Lower lobe of right lung (tissue), 2 donors: ENCODE data around the gene ABCB11. TPM values are rescaled to one million over a fixed set of nuclear protein-coding genes. Genes with fewer than 3 reads are reported as not detected.

Experiments
- ATAC-seq, 2 donors: fragments of 200-7000 bp; cut with Tn5 transposase; one replicate each; pipeline ENCODE4 v1.9.1; 2020 to 2022; ENCODE audit warnings: mild to moderate bottlenecking in 2 of 2, moderate library complexity in 2 of 2
- DNase-seq: peaks from one replicate; pipeline ENCODE4 v3.0.0-alpha.2; 2020
- H3K27ac ChIP-seq: fragments of 200-600 bp; one replicate; pipeline ENCODE4 v1.8.0; 2022
- H3K27me3 ChIP-seq: fragments of 200-600 bp; one replicate; pipeline ENCODE4 v1.8.0; 2022; ENCODE audit warnings: low read depth
- H3K36me3 ChIP-seq: fragments of 200-600 bp; one replicate; pipeline ENCODE4 v1.8.0; 2022; ENCODE audit warnings: mild to moderate bottlenecking
- H3K4me1 ChIP-seq: fragments of 200-600 bp; one replicate; pipeline ENCODE4 v1.8.0; 2022
- H3K4me3 ChIP-seq: fragments of 200-600 bp; one replicate; pipeline ENCODE4 v1.8.0; 2022; ENCODE audit warnings: mild to moderate bottlenecking
- H3K9me3 ChIP-seq: fragments of 200-600 bp; one replicate; pipeline ENCODE4 v1.8.0; 2022
- CTCF ChIP-seq: fragments of 200-600 bp; IDR thresholded peaks from one replicate; pipeline ENCODE4 v1.8.0; 2022; ENCODE audit warnings: antibody characterized with exemption, mild to moderate bottlenecking
- intact Hi-C: fragments of 100-400 bp; cut with DNase I; formaldehyde crosslinking; loops from one replicate; pipeline ENCODE4 v1.11.0; 2022
- total RNA-seq: library from RNA; stranded (reverse); fragmentation: NEBNext Ultra II Directional; extraction: Animal tissue kit (Norgen Biotek cat#: 25700); gene quantifications from one replicate; pipeline ENCODE4 v1.2.1, GENCODE V29; 2021
- donor health status: DM: no; HTN: yes; CAD: no; lungs with severe emphysema.

The ABCB11 gene
- total RNA-seq, 1 donor from 2014 or later: 0.32 TPM

- Histone ChIP-seq H3K4me1 (no peaks in the 10 kb centered on the region), H3K4me3 (no peak overlapping the region), H3K27ac (no peak overlapping the region), H3K36me3 (no peaks in the 10 kb centered on the region), H3K27me3 (no peaks in the 10 kb centered on the region), H3K9me3 (no peaks in the 10 kb centered on the region)
- DNase-seq: no peak
- no peak for TF ChIP-seq CTCF
- no peak for ATAC-seq
- intact Hi-C loops: no loop called here
Observed at GRCh38 chr2:168930242-168930641, 100.9 kb downstream of the ABCB11 start.

GRCh38 chr2:168929031-168929430 is 102.1 kb downstream of the ABCB11 start:
- intact Hi-C loops: loop anchor here (10.0 kb wide), 2 partner anchors 154 to 584 kb away; no protein-coding TSS in a partner anchor
- H3K9me3 ChIP-seq: no peaks in the 10 kb centered on the region
- H3K36me3 ChIP-seq: no peaks in the 10 kb centered on the region
- no peak overlapping the region for H3K27ac ChIP-seq
- DNase-seq (no peak), ATAC-seq (no peak)
- no peaks in the 10 kb centered on the region for H3K4me1 ChIP-seq
- H3K4me3 ChIP-seq: no peak overlapping the region
- no peaks in the 10 kb centered on the region for H3K27me3 ChIP-seq
- no peak for TF ChIP-seq CTCF

- intact Hi-C loops: loop anchor here (10.0 kb wide), 2 partner anchors 153 to 583 kb away; no protein-coding TSS in a partner anchor
- DNase-seq (no peak), ATAC-seq (no peak)
- no peak overlapping the region for H3K4me3 ChIP-seq
- H3K36me3 ChIP-seq: no peaks in the 10 kb centered on the region
- H3K27me3 ChIP-seq: no peaks in the 10 kb centered on the region
- H3K27ac ChIP-seq: no peak overlapping the region
- TF ChIP-seq CTCF: no peak
- H3K9me3 ChIP-seq: no peaks in the 10 kb centered on the region
- H3K4me1 ChIP-seq: no peaks in the 10 kb centered on the region
Observed at GRCh38 chr2:168928113-168928831, 102.9 kb downstream of the ABCB11 start.

GRCh38 chr2:168926621-168927386 is 104.3 kb downstream of the ABCB11 start:
- no peaks in the 10 kb centered on the region for H3K4me1 ChIP-seq
- ATAC-seq: no peak
- no peak overlapping the region for H3K27ac ChIP-seq
- TF ChIP-seq CTCF: no peak
- DNase-seq: no peak
- no peaks in the 10 kb centered on the region for H3K36me3 ChIP-seq
- H3K9me3 ChIP-seq: no peaks in the 10 kb centered on the region
- intact Hi-C loops: loop anchor here (10.0 kb wide), 2 partner anchors 152 to 582 kb away; no protein-coding TSS in a partner anchor
- H3K27me3 ChIP-seq: no peaks in the 10 kb centered on the region
- H3K4me3 ChIP-seq: no peak overlapping the region

GRCh38 chr2:168920504-168921157 is 110.5 kb downstream of the ABCB11 start:
- ATAC-seq (no peak), DNase-seq (no peak)
- peaks cover 4% of the 10 kb centered on the region for H3K27me3 ChIP-seq
- intact Hi-C loops: loop anchor here (10.0 kb wide), 2 partner anchors 146 to 576 kb away; no protein-coding TSS in a partner anchor
- H3K4me1 ChIP-seq: no peaks in the 10 kb centered on the region
- no peaks in the 10 kb centered on the region for H3K36me3 ChIP-seq
- TF ChIP-seq CTCF: peak; percentile 62
- no peak overlapping the region for H3K4me3 ChIP-seq
- H3K9me3 ChIP-seq: no peaks in the 10 kb centered on the region
- no peak overlapping the region for H3K27ac ChIP-seq
